BJ (cell line): Measurements from ENCODE around the gene PRRX1. TPM values are rescaled to one million over a fixed set of nuclear protein-coding genes. Genes with fewer than 3 reads are reported as not detected.

ENCODE experiments used
- CTCF ChIA-PET: fragments of 350-600 bp; formaldehyde crosslinking; extraction: SDS; loops from one replicate; lab custom pipeline; 2021; ENCODE audit warnings: antibody characterized with exemption, inconsistent platforms; lab: Yijun Ruan, JAX
- POLR2A ChIA-PET: fragments of 300-600 bp; sonication (Branson Sonifier 250); formaldehyde crosslinking; extraction: SDS; loops from one replicate; lab custom pipeline; 2021; ENCODE audit warnings: antibody characterized with exemption; lab: Charles Lee
- DNase-seq: peaks from one replicate; pipeline ENCODE4 v3.0.0-alpha.2; 2011; ENCODE audit warnings: low read depth
- H3K27me3 ChIP-seq: 2 replicates; pipeline ENCODE4 v1.6.0; 2011; ENCODE audit warnings: low read length; ENCODE audit not compliant: control insufficient read depth, insufficient read depth
- H3K36me3 ChIP-seq: 2 replicates; pipeline ENCODE4 v1.5.1; 2011; ENCODE audit warnings: low read length; ENCODE audit not compliant: control insufficient read depth, insufficient read depth
- H3K4me3 ChIP-seq: 2 replicates; pipeline ENCODE4 v1.5.1; 2011; ENCODE audit warnings: low read depth, mild to moderate bottlenecking, control low read depth, low read length
- CTCF ChIP-seq: IDR thresholded peaks from 2 replicates; pipeline ENCODE4 v1.5.1; 2011; ENCODE audit warnings: low read depth, mild to moderate bottlenecking, control low read depth, inconsistent platforms, low read length, moderate library complexity; ENCODE audit not compliant: insufficient read depth
- polyA plus RNA-seq: library from polyadenylated mRNA; depleted of rRNA; stranded (reverse); fragments of >200 nt; gene quantifications from 2 replicates; pipeline ENCODE4 v1.2.3, GENCODE V29; 2011

PRRX1 gene
- polyA plus RNA-seq, 1 experiment = 152 TPM

- ChIA-PET CTCF (interaction anchor here (0.5 to 1.3 kb wide), 5 partner anchors 9 to 801 kb away, joined by 3 to 4 read pairs (median 3); no protein-coding TSS in a partner anchor), POLR2A (no interaction called here)
- no peak for DNase-seq
- H3K27me3 ChIP-seq = no peaks in the 10 kb centered on the region
- H3K4me3 ChIP-seq = no peak overlapping the region
- TF ChIP-seq CTCF = no peak
- no peaks in the 10 kb centered on the region for H3K36me3 ChIP-seq
Measured at GRCh38 chr1:170758992-170759391, 95.1 kb downstream of the PRRX1 start.

- ChIA-PET CTCF (interaction anchor here (0.6 to 1.6 kb wide), 12 partner anchors 30 to 836 kb away, joined by 3 to 7 read pairs (median 4); no protein-coding TSS in a partner anchor), POLR2A (interaction anchor here (0.6 kb wide), 1 partner anchor 223 kb away, joined by 4 read pairs; no protein-coding TSS in a partner anchor)
- H3K27me3 ChIP-seq = no peaks in the 10 kb centered on the region
- no peaks in the 10 kb centered on the region for H3K36me3 ChIP-seq
- no peak overlapping the region for H3K4me3 ChIP-seq
- TF ChIP-seq CTCF = no peak
- no peak for DNase-seq
Measured at GRCh38 chr1:170765279-170765678, 101.3 kb downstream of the PRRX1 start.

- POLR2A ChIA-PET = interaction anchor here (0.6 kb wide), 1 partner anchor 223 kb away, joined by 4 read pairs; no protein-coding TSS in a partner anchor
- CTCF ChIA-PET = interaction anchor here (0.6 to 1.3 kb wide), 10 partner anchors 31 to 837 kb away, joined by 3 to 4 read pairs (median 3); no protein-coding TSS in a partner anchor
Measured at GRCh38 chr1:170765712-170766330, 101.9 kb downstream of the PRRX1 start.

GRCh38 chr1:170768929-170769328, 105.0 kb downstream of the PRRX1 start:
- H3K36me3 ChIP-seq = no peaks in the 10 kb centered on the region
- DNase-seq = no peak
- TF ChIP-seq CTCF = no peak
- no peaks in the 10 kb centered on the region for H3K27me3 ChIP-seq
- H3K4me3 ChIP-seq = no peak overlapping the region
- ChIA-PET POLR2A (no interaction called here), CTCF (interaction anchor here (0.8 to 1.4 kb wide), 2 partner anchors 10 to 114 kb away, joined by 3 read pairs; no protein-coding TSS in a partner anchor)

More at GRCh38 chr1:170765712-170766330, 101.9 kb downstream of the PRRX1 start:
- H3K4me3 ChIP-seq = no peak overlapping the region
- no peaks in the 10 kb centered on the region for H3K27me3 ChIP-seq
- peak; percentile 63 for TF ChIP-seq CTCF
- no peak for DNase-seq
- no peaks in the 10 kb centered on the region for H3K36me3 ChIP-seq

GRCh38 chr1:170769691-170770090, 105.8 kb downstream of the PRRX1 start:
- H3K4me3 ChIP-seq = no peak overlapping the region
- H3K36me3 ChIP-seq = no peaks in the 10 kb centered on the region
- no peaks in the 10 kb centered on the region for H3K27me3 ChIP-seq
- no peak for DNase-seq
- ChIA-PET POLR2A (no interaction called here), CTCF (interaction anchor here (0.8 kb wide), 1 partner anchor 159 kb away, joined by 4 read pairs; no protein-coding TSS in a partner anchor)
- no peak for TF ChIP-seq CTCF
